ENCODE data around the gene TTC7B.

TTC7B gene

GRCh38 chr14:90648421-90648820 is 167.8 kb downstream of the TTC7B start:
- no peak for TF ChIP-seq CTCF (IDR thresholded peaks at IDR 0.05; ENCODE audit: insufficient read depth, low read length)
- no peak for TF ChIP-seq POLR2AphosphoS5 (IDR thresholded peaks at IDR 0.05; ENCODE audit: low read depth)
- TF ChIP-seq, protein P1, sequence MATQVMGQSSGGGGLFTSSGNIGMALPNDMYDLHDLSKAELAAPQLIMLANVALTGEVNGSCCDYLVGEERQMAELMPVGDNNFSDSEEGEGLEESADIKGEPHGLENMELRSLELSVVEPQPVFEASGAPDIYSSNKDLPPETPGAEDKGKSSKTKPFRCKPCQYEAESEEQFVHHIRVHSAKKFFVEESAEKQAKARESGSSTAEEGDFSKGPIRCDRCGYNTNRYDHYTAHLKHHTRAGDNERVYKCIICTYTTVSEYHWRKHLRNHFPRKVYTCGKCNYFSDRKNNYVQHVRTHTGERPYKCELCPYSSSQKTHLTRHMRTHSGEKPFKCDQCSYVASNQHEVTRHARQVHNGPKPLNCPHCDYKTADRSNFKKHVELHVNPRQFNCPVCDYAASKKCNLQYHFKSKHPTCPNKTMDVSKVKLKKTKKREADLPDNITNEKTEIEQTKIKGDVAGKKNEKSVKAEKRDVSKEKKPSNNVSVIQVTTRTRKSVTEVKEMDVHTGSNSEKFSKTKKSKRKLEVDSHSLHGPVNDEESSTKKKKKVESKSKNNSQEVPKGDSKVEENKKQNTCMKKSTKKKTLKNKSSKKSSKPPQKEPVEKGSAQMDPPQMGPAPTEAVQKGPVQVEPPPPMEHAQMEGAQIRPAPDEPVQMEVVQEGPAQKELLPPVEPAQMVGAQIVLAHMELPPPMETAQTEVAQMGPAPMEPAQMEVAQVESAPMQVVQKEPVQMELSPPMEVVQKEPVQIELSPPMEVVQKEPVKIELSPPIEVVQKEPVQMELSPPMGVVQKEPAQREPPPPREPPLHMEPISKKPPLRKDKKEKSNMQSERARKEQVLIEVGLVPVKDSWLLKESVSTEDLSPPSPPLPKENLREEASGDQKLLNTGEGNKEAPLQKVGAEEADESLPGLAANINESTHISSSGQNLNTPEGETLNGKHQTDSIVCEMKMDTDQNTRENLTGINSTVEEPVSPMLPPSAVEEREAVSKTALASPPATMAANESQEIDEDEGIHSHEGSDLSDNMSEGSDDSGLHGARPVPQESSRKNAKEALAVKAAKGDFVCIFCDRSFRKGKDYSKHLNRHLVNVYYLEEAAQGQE (IDR thresholded peaks at IDR 0.05; ENCODE audit: insufficient replicate concordance, low read depth): no peak
- no peak for TF ChIP-seq SPI1 (IDR thresholded peaks at IDR 0.05; ENCODE audit: borderline replicate concordance, low read depth)
- no peak for TF ChIP-seq GABPA (IDR thresholded peaks at IDR 0.05; ENCODE audit: low read depth)
- Histone ChIP-seq H3K27ac (replicated peaks) (no peak overlapping the region), H3K27me3 (ENCODE audit: insufficient read depth, poor library complexity, severe bottlenecking) (no peaks in the 10 kb centered on the region), H3K4me3 (replicated peaks; ENCODE audit: insufficient read depth, low read length) (no peak overlapping the region)
- DNase-seq (ENCODE audit: low read depth in 1 of 2, low spot score in 1 of 2): no peak

- H3K27me3 ChIP-seq (ENCODE audit: insufficient read depth, poor library complexity, severe bottlenecking): no peaks in the 10 kb centered on the region
- no peak overlapping the region for H3K27ac ChIP-seq (replicated peaks)
- no peak overlapping the region for H3K4me3 ChIP-seq (replicated peaks; ENCODE audit: insufficient read depth, low read length)
- peak in 1 of 2 experiments; percentile 37 for DNase-seq (ENCODE audit: low read depth in 1 of 2, low spot score in 1 of 2)
- no peak for TF ChIP-seq CTCF (IDR thresholded peaks at IDR 0.05; ENCODE audit: insufficient read depth, low read length)
- TF ChIP-seq, protein P1 (IDR thresholded peaks at IDR 0.05; ENCODE audit: insufficient replicate concordance, low read depth): no peak
- TF ChIP-seq GABPA (IDR thresholded peaks at IDR 0.05; ENCODE audit: low read depth): no peak
- peak; percentile 15; the same call in 1 of the 2 replicates for TF ChIP-seq SPI1 (IDR thresholded peaks at IDR 0.05; ENCODE audit: borderline replicate concordance, low read depth)
Observed at GRCh38 chr14:90647473-90648005, 168.7 kb downstream of the TTC7B start.

DNA sequence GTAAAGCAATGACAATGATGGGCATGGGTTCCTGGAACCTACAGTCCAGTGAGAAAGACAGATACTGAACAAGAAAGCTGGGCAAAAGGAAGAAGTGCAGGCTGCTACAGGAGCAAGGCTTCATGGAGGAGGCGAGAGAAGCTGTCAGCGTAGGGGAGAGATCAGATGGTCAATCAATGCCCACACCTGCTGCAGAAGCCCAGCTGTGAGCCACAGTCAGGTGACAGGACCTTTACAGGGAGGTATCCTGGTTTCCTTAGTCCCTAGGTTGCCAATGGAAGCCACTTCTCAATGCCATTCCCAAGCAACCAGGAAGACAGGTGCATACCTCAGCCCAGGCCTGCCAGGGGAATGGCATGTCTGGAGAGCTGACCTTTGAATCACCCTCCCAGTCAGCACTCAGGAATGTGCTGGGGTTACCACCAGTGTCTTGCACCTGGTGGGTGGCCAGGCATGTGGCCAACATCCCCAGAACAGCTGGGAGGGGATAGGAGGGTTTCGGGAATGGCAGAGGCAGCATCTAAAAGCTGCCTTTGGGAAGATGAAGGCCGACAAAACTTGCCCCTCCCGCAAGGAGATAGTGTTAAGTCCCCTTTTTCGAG is 170.3 kb downstream of the TTC7B start:
- Histone ChIP-seq H3K27me3 (ENCODE audit: insufficient read depth, poor library complexity, severe bottlenecking) (no peaks in the 10 kb centered on the region), H3K27ac (replicated peaks) (no peak overlapping the region), H3K4me3 (replicated peaks; ENCODE audit: insufficient read depth, low read length) (no peak overlapping the region)
- DNase-seq (ENCODE audit: low read depth in 1 of 2, low spot score in 1 of 2): no peak
- TF ChIP-seq SPI1 (IDR thresholded peaks at IDR 0.05; ENCODE audit: borderline replicate concordance, low read depth) (no peak), GABPA (IDR thresholded peaks at IDR 0.05; ENCODE audit: low read depth) (no peak), CTCF (IDR thresholded peaks at IDR 0.05; ENCODE audit: insufficient read depth, low read length) (no peak), POLR2AphosphoS5 (IDR thresholded peaks at IDR 0.05; ENCODE audit: low read depth) (no peak)
- TF ChIP-seq, protein P1 (IDR thresholded peaks at IDR 0.05; ENCODE audit: insufficient replicate concordance, low read depth): no peak

Data from HL-60 (cell line).